Peyer's patch (tissue), 4 donors: Measurements from ENCODE around the gene RAD18.

Experiments used
- CTCF ChIP-seq, 6 experiments: fragments of 450-650 bp in 4 of 6; fragments of 200-600 bp in 2 of 6; sonication (generic) in 1 of 6; IDR thresholded peaks; one replicate each; pipeline ENCODE4 v1.5.1; 2017 to 2019; ENCODE audit warnings: antibody characterized with exemption in 6 of 6, mild to moderate bottlenecking in 3 of 6, moderate library complexity in 1 of 6
- POLR2A ChIP-seq, 2 donors: fragments of 450-650 bp; IDR thresholded peaks; one replicate each; pipeline ENCODE4 v1.5.1; 2017; ENCODE audit warnings: antibody characterized with exemption in 2 of 2, mild to moderate bottlenecking in 2 of 2, moderate library complexity in 2 of 2

- no peak for TF ChIP-seq CTCF (IDR thresholded peaks at IDR 0.05)
- no peak for TF ChIP-seq POLR2A (IDR thresholded peaks at IDR 0.05)
Measured at GRCh38 chr3:8937064-8938020, 25.9 kb downstream of the RAD18 start.
